AG10803 (cell line): Measurements from ENCODE around the gene FNTB.

Source experiments
- DNase-seq: peaks from one replicate; pipeline ENCODE4 v3.0.0; 2010; ENCODE audit warnings: low read depth
- H3K4me3 ChIP-seq: 2 replicates; pipeline ENCODE4 v1.5.1; 2011; ENCODE audit warnings: mild to moderate bottlenecking, low read length, control low read depth
- CTCF ChIP-seq: conservative IDR thresholded peaks from 2 replicates; pipeline ENCODE4 v1.5.1; 2011; ENCODE audit warnings: mild to moderate bottlenecking, low read length, control low read depth, inconsistent platforms

Gene FNTB

GRCh38 chr14:64986648-64987437 lies at the start of gene FNTB:
TSS of gene FNTB (plus strand) at chr14:64986895. CDS start at chr14:64986954, 59 bp downstream.
- TF ChIP-seq CTCF = peak; percentile 73
- H3K4me3 ChIP-seq = peak within 1 kb of the TSS; percentile 98
- peak; percentile 96 for DNase-seq

DNA sequence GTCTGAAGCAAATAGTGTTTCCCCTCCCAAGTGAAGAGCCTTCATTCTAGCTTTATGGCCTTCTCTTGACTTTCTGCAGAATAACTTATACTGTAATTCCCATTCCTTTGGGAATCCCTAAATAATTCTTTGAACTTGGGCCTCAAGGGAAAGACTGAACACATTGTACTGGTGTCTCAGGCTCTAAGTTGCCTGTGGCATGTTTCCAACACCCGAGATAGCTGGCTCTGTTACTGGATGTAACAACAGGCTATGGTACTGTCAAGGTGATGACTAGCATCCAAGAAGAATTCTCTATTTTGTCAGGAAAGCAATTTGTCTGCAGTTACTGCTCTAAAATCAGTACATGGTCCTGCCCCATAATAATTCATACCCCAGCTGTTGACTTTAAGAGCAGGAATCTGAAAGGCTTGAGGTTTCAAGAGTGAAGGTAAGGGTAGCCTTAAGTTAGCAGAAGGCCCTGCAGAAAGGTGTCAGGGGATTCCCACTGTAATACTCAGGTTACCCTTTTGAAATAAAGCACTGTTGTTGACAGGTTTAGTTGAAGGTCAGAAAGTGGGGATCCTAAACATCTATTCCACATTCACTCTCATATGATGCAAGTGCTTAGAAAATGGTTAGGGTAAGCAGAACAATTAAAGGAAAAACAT lies 49.4 kb upstream of the FNTB start:
- no peak for TF ChIP-seq CTCF
- no peak for DNase-seq
- H3K4me3 ChIP-seq = no peak overlapping the region

GRCh38 chr14:64937821-64938193 lies 48.9 kb upstream of the FNTB start:
- TF ChIP-seq CTCF = peak; percentile 42
- peak; percentile 8 for DNase-seq
- no peak overlapping the region for H3K4me3 ChIP-seq

DNA sequence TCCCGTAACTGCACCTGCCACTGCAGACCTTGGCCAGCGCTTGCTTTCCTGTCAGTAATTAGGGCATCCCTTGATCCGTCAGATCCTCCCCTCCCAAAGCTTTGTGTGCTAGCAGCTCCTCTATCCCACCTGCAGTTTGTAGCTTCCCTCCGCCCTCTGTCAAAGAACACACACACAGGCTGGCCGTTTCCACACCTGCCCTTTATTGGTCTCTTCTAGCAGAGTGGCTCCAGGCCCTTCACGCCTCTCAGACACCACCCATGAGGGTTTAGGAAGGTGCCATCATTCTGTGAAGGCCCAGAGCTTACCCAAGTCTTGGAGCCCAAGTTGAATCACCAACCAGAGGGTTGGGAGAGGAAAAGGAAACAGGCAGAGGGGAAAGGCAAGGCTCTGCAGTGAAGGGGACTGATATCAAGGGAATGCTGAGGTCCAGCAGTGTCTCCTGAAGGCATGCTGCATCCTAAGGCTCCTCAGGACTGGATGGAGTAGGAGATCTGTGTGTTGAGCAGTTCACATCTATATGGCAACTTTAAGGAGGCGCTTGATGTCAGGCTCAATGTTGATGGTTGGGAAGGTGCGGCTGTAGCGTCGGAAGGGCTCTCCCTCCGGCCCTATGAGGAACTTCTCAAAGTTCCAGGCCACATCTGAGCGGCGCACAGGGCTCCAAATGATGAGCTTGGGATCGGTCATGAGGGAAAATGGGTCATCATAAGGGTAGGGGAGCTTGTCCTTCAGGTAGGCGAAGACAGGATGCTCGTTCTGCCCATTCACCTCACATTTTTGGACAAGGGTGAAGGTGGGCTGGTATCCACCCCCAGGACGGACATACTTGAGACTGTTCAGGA lies 47.5 kb upstream of the FNTB start:
- H3K4me3 ChIP-seq = no peak overlapping the region
- TF ChIP-seq CTCF = no peak
- DNase-seq = no peak

DNA sequence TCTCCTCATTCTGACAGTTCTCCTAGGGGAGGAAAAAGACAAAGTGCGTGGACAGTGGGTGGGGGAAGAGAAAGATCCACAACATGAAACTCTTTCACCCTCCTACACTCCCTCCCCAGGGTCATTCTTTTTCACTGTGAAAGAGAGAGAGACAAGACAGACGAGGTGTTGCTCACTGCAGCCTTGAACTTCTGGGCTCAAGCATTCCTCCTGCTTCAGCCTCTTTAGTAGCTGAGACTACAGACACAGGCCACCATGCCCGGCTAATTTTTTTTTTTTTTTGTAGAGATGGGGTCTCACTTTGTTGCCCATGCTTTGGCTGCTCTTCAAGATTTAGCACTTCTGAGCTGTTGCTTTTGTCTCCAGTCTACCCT lies 46.9 kb upstream of the FNTB start:
- H3K4me3 ChIP-seq = no peak overlapping the region
- no peak for TF ChIP-seq CTCF
- no peak for DNase-seq

DNA sequence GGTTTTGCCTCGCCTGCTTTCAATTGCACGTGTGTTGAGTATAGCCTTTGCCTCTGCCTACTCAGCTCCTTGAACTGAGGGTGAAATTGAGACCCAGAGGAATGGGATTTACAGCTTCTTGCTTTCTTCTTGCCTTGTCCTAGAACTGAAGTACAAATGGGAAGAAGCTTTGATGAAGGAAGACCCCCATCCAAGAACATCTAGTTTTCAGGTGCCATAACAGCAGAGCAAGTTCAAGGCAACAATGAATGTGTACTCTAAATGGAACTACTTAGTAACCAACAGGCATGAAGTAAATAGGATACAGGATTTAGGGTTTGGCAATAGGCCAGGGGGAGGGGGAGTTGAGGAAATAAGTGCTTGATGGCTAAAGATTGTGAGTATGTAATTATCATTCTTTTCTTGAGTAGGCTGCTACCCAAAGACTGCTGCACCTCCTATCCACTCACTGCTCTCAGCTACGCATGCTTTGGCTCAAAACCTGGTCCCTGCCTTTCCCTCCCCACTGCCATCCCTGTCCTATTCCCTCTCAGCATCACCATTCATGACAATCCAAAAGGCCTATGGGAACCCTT lies 46.3 kb upstream of the FNTB start:
- no peak for DNase-seq
- no peak overlapping the region for H3K4me3 ChIP-seq
- no peak for TF ChIP-seq CTCF
